NB4 (cell line): ENCODE measurements around the gene SRGAP3.

ENCODE experiments used
- POLR2A ChIP-seq: IDR thresholded peaks from 2 replicates; pipeline ENCODE4 v1.6.1; 2011; ENCODE audit warnings: mild to moderate bottlenecking; ENCODE audit not compliant: insufficient read length; ENCODE audit errors: extremely low read depth
- TF ChIP-seq, protein P1 (sequence below): IDR thresholded peaks from one replicate; pipeline ENCODE4 v1.5.1; 2012; ENCODE audit warnings: low read depth, low read length

- no peak for TF ChIP-seq POLR2A
- TF ChIP-seq, protein P1, sequence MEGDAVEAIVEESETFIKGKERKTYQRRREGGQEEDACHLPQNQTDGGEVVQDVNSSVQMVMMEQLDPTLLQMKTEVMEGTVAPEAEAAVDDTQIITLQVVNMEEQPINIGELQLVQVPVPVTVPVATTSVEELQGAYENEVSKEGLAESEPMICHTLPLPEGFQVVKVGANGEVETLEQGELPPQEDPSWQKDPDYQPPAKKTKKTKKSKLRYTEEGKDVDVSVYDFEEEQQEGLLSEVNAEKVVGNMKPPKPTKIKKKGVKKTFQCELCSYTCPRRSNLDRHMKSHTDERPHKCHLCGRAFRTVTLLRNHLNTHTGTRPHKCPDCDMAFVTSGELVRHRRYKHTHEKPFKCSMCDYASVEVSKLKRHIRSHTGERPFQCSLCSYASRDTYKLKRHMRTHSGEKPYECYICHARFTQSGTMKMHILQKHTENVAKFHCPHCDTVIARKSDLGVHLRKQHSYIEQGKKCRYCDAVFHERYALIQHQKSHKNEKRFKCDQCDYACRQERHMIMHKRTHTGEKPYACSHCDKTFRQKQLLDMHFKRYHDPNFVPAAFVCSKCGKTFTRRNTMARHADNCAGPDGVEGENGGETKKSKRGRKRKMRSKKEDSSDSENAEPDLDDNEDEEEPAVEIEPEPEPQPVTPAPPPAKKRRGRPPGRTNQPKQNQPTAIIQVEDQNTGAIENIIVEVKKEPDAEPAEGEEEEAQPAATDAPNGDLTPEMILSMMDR: no peak
Measured at GRCh38 chr3:9229325-9229724, 20.1 kb downstream of the SRGAP3 start.
